H1 (cell line): ENCODE data around the gene ACAD10. TPM values are rescaled to one million over a fixed set of nuclear protein-coding genes. Genes with fewer than 3 reads are reported as not detected.

Experiments
- CTCF ChIA-PET: fragments of 300-600 bp; sonication (Branson Sonifier 250); formaldehyde crosslinking; loops from one replicate; lab custom pipeline; 2021; ENCODE audit not compliant: partially characterized antibody; lab: Charles Lee
- POLR2A ChIA-PET: fragments of 300-600 bp; sonication (Branson Sonifier 250); formaldehyde crosslinking; loops from one replicate; lab custom pipeline; 2021; ENCODE audit warnings: inconsistent platforms; ENCODE audit not compliant: partially characterized antibody; lab: Charles Lee
- DNase-seq, 2 experiments: peaks; one replicate each; pipeline versions ENCODE4 v3.0.0 to v3.0.0-alpha.2; 2010 to 2022; ENCODE audit warnings: low spot score in 2 of 2, low read depth in 1 of 2, mixed read lengths in 1 of 2
- FAIRE-seq: peaks from 2 replicates; lab custom pipeline; 2011; peaks lifted over from hg19 to GRCh38; lab: Jason Lieb, UNC
- H2AFZ ChIP-seq: 2 replicates; pipeline ENCODE4 v1.8.1; 2012; ENCODE audit warnings: low read length, inconsistent platforms
- H2AK5ac ChIP-seq: 2 replicates; pipeline ENCODE4 v1.6.1; 2013; ENCODE audit warnings: low read depth, low read length
- H2BK120ac ChIP-seq: replicated peaks from 2 replicates; pipeline ENCODE3; 2013; ENCODE audit warnings: low read depth, low read length, inconsistent platforms
- H2BK12ac ChIP-seq: 2 replicates; pipeline ENCODE4 v1.6.1; 2013; ENCODE audit warnings: low read depth, low read length
- H2BK15ac ChIP-seq: 2 replicates; pipeline ENCODE4 v1.6.1; 2013; ENCODE audit warnings: low read length
- H2BK20ac ChIP-seq: 2 replicates; pipeline ENCODE4 v1.6.1; 2013; ENCODE audit warnings: low read length
- H2BK5ac ChIP-seq: 2 replicates; pipeline ENCODE4 v1.6.1; 2013; ENCODE audit warnings: low read depth, low read length
- H3K14ac ChIP-seq: 2 replicates; pipeline ENCODE4 v1.6.1; 2013; ENCODE audit warnings: inconsistent platforms; ENCODE audit not compliant: insufficient read length
- H3K18ac ChIP-seq: 2 replicates; pipeline ENCODE4 v1.6.1; 2013; ENCODE audit warnings: low read length; ENCODE audit errors: extremely low read depth
- H3K23ac ChIP-seq: 2 replicates; pipeline ENCODE4 v1.6.1; 2013; ENCODE audit warnings: inconsistent platforms; ENCODE audit not compliant: insufficient read length
- H3K23me2 ChIP-seq: 2 replicates; pipeline ENCODE4 v1.6.1; 2013; ENCODE audit warnings: low read depth, low read length
- H3K27ac ChIP-seq: 2 replicates; pipeline ENCODE4 v1.6.1; 2011; ENCODE audit warnings: low read depth, low read length, inconsistent platforms
- H3K27me3 ChIP-seq, 4 experiments: replicated peaks in 1 of 4; 1 replicate in 1 of 4; 2 replicates in 3 of 4; pipeline versions ENCODE4 v1.6.1 to v1.8.1; 2011 to 2013; ENCODE audit warnings: low read length in 3 of 4, mild to moderate bottlenecking in 3 of 4, inconsistent platforms in 2 of 4, mixed read lengths in 2 of 4, moderate library complexity in 1 of 4; ENCODE audit not compliant: control insufficient read depth in 3 of 4, insufficient read depth in 3 of 4; ENCODE audit errors: extremely low read depth in 1 of 4
- H3K36me3 ChIP-seq, 4 experiments: 2 replicates each; pipeline versions ENCODE4 v1.6.1 to v1.8.1; 2011 to 2013; ENCODE audit warnings: mild to moderate bottlenecking in 4 of 4, low read length in 3 of 4, moderate library complexity in 2 of 4, control low read depth in 1 of 4, inconsistent platforms in 1 of 4; ENCODE audit not compliant: insufficient read depth in 4 of 4, control insufficient read depth in 2 of 4
- H3K4ac ChIP-seq: replicated peaks from 2 replicates; pipeline ENCODE3; 2013; ENCODE audit warnings: low read length, low read depth, mixed read lengths, inconsistent platforms; ENCODE audit not compliant: insufficient read length
- H3K4me1 ChIP-seq, 4 experiments: replicated peaks in 1 of 4; 1 replicate in 1 of 4; 2 replicates in 3 of 4; pipeline versions ENCODE4 v1.6.1 to v1.8.1; 2011 to 2013; ENCODE audit warnings: low read length in 3 of 4, inconsistent platforms in 2 of 4, mixed read lengths in 1 of 4; ENCODE audit not compliant: insufficient read depth in 4 of 4, control insufficient read depth in 3 of 4
- H3K4me2 ChIP-seq, 2 experiments: 2 replicates each; pipeline versions ENCODE4 v1.6.1 to v1.8.1; 2011 to 2013; ENCODE audit warnings: low read depth in 2 of 2, low read length in 2 of 2, control low read depth in 1 of 2, inconsistent platforms in 1 of 2, mild to moderate bottlenecking in 1 of 2; ENCODE audit not compliant: insufficient read depth in 1 of 2
- H3K4me3 ChIP-seq, 4 experiments: fragments of 200-600, 300-600 bp in 1 of 4; sonication (generic), shearing (Covaris generic), sonication (Bioruptor Twin) in 1 of 4; 2 replicates each; pipeline versions ENCODE4 v1.5.1 to v1.8.1; 2011 to 2016; ENCODE audit warnings: low read length in 4 of 4, low read depth in 3 of 4, control low read depth in 2 of 4, inconsistent platforms in 2 of 4, mild to moderate bottlenecking in 2 of 4, mixed read lengths in 1 of 4, moderate library complexity in 1 of 4; ENCODE audit not compliant: insufficient read depth in 2 of 4; ENCODE audit errors: extremely low read depth in 1 of 4
- H3K56ac ChIP-seq: replicated peaks from 2 replicates; pipeline ENCODE3; 2013; ENCODE audit warnings: low read depth, mild to moderate bottlenecking, mixed read lengths, low read length, inconsistent platforms; ENCODE audit not compliant: insufficient read length
- H3K79me1 ChIP-seq: 2 replicates; pipeline ENCODE4 v1.6.1; 2013; ENCODE audit warnings: low read depth, low read length, control low read depth
- H3K79me2 ChIP-seq, 2 experiments: 2 replicates each; pipeline versions ENCODE4 v1.6.1 to v1.8.1; 2012 to 2013; ENCODE audit warnings: low read length in 2 of 2, mild to moderate bottlenecking in 2 of 2, inconsistent platforms in 1 of 2; ENCODE audit not compliant: insufficient read depth in 2 of 2, control insufficient read depth in 1 of 2
- H3K9ac ChIP-seq, 4 experiments: replicated peaks in 1 of 4; 1 replicate in 1 of 4; 2 replicates in 3 of 4; pipeline versions ENCODE4 v1.6.1 to v1.8.1; 2011 to 2013; ENCODE audit warnings: low read depth in 3 of 4, low read length in 3 of 4, control low read depth in 2 of 4, mild to moderate bottlenecking in 2 of 4, moderate library complexity in 2 of 4, inconsistent platforms in 1 of 4; ENCODE audit errors: extremely low read depth in 1 of 4
- H3K9me3 ChIP-seq, 2 experiments: 2 replicates each; pipeline versions ENCODE4 v1.6.1 to v1.8.1; 2012 to 2013; ENCODE audit warnings: mild to moderate bottlenecking in 2 of 2, moderate library complexity in 2 of 2, control low read depth in 1 of 2, inconsistent platforms in 1 of 2, low read depth in 1 of 2, low read length in 1 of 2, mixed read lengths in 1 of 2; ENCODE audit not compliant: insufficient read depth in 2 of 2
- H4K20me1 ChIP-seq, 2 experiments: replicated peaks in 1 of 2; 2 replicates each; pipeline versions ENCODE3 to v1.8.1; 2011 to 2013; ENCODE audit warnings: inconsistent platforms in 2 of 2, low read length in 2 of 2, mild to moderate bottlenecking in 1 of 2; ENCODE audit not compliant: insufficient read depth in 2 of 2, control insufficient read depth in 1 of 2
- H4K5ac ChIP-seq: 2 replicates; pipeline ENCODE4 v1.6.1; 2013; ENCODE audit warnings: low read length, low read depth, mixed read lengths, inconsistent platforms; ENCODE audit not compliant: insufficient read length
- H4K8ac ChIP-seq: 2 replicates; pipeline ENCODE4 v1.8.0; 2013; ENCODE audit warnings: mild to moderate bottlenecking, moderate library complexity, low read length, inconsistent platforms; ENCODE audit not compliant: insufficient read depth; ENCODE audit errors: extremely low read depth
- H4K91ac ChIP-seq: replicated peaks from 2 replicates; pipeline ENCODE3; 2013; ENCODE audit warnings: low read length, mixed read lengths, inconsistent platforms; ENCODE audit not compliant: insufficient read length
- CREB1 ChIP-seq: IDR thresholded peaks from 2 replicates; pipeline ENCODE4 v1.6.1; 2012; ENCODE audit warnings: inconsistent platforms
- EZH2 ChIP-seq: fragments of 200-600 bp; sonication (generic); IDR thresholded peaks from 2 replicates; pipeline ENCODE4 v1.7.1; 2012; ENCODE audit warnings: low read depth, mild to moderate bottlenecking, moderate library complexity, low read length, inconsistent platforms; ENCODE audit not compliant: severe bottlenecking
- HDAC6 ChIP-seq: IDR thresholded peaks from one replicate; pipeline ENCODE4 v1.7.1; 2012; ENCODE audit warnings: low read depth, mild to moderate bottlenecking, inconsistent platforms, low read length, moderate library complexity
- POU5F1 ChIP-seq: IDR thresholded peaks from 2 replicates; pipeline ENCODE4 v1.6.1; 2011; ENCODE audit warnings: low read depth, mild to moderate bottlenecking, low read length, moderate library complexity
- RXRA ChIP-seq: IDR thresholded peaks from 2 replicates; pipeline ENCODE4 v1.6.1; 2011; ENCODE audit warnings: low read depth, mild to moderate bottlenecking, low read length, moderate library complexity; ENCODE audit not compliant: insufficient read depth
- SAP30 ChIP-seq: fragments of 300-600 bp; sonication (generic); IDR thresholded peaks from 2 replicates; pipeline ENCODE4 v1.7.1; 2012; ENCODE audit warnings: low read length, moderate library complexity, mild to moderate bottlenecking, inconsistent platforms; ENCODE audit not compliant: insufficient read depth, insufficient replicate concordance
- SIN3A ChIP-seq, 2 experiments: IDR thresholded peaks in 1 of 2; conservative IDR thresholded peaks in 1 of 2; 2 replicates each; pipeline ENCODE4 v1.6.1; 2011 to 2012; ENCODE audit warnings: low read length in 2 of 2, improper control_type of control experiment in 1 of 2, low read depth in 1 of 2, mild to moderate bottlenecking in 1 of 2
- SIRT6 ChIP-seq: IDR thresholded peaks from one replicate; pipeline ENCODE4 v1.7.1; 2012; ENCODE audit warnings: low read length, inconsistent platforms
- SIX5 ChIP-seq: IDR thresholded peaks from 2 replicates; pipeline ENCODE4 v1.6.1; 2011; ENCODE audit warnings: mild to moderate bottlenecking, low read depth, low read length
- SP1 ChIP-seq: IDR thresholded peaks from 2 replicates; pipeline ENCODE4 v1.6.1; 2011; ENCODE audit warnings: low read depth, low read length
- TAF7 ChIP-seq: optimal IDR thresholded peaks from 2 replicates; pipeline ENCODE3; 2011; ENCODE audit warnings: low read depth, mild to moderate bottlenecking, inconsistent platforms, low read length, moderate library complexity, borderline replicate concordance
- WGBS, 2 experiments: shearing (Covaris generic) in 1 of 2; methylation state at CpG; one replicate each; pipeline versions ENCODE4 v1.1.6 to v1.1.7; 2013 to 2015; ENCODE audit warnings: low lambda C conversion rate in 2 of 2, mixed read lengths in 2 of 2, inconsistent platforms in 1 of 2, low coverage in 1 of 2, missing lambda C conversion rate in 1 of 2; ENCODE audit not compliant: insufficient replicate concordance in 2 of 2, insufficient coverage in 1 of 2, insufficient read length in 1 of 2; ENCODE audit errors: extremely low coverage in 1 of 2, missing lambda C conversion rate in 1 of 2; 5-methylcytosine and 5-hydroxymethylcytosine counted together
- polyA plus RNA-seq, 7 experiments: library from polyadenylated mRNA; depleted of rRNA in 3 of 7; stranded (reverse) in 5 of 7; unstranded in 2 of 7; fragments of >200 nt in 5 of 7; fragments of 200-250 nt in 2 of 7; gene quantifications; 1 replicate in 5 of 7; 2 replicates in 1 of 7; 4 replicates in 1 of 7; pipeline versions ENCODE4 v1.2.1 to v1.2.3, GENCODE V29; 2011 to 2013; ENCODE audit warnings: missing spikeins in 2 of 7, mixed read lengths in 2 of 7
- total RNA-seq: library from RNA; stranded (reverse); fragmentation: NEBNext Ultra II Directional; extraction: Animal tissue kit (Norgen Biotek cat#: 25700); gene quantifications from 2 replicates; pipeline ENCODE4 v1.2.1, GENCODE V29; 2021
- TF ChIP-seq, protein P1 (sequence below), 3 experiments: IDR thresholded peaks; 1 replicate in 2 of 3; 2 replicates in 1 of 3; pipeline versions ENCODE4 v1.5.1 to v1.6.1; 2011; ENCODE audit warnings: low read length in 3 of 3, mild to moderate bottlenecking in 3 of 3, inconsistent platforms in 2 of 3, low read depth in 1 of 3, moderate library complexity in 1 of 3; ENCODE audit not compliant: insufficient read depth in 1 of 3; ENCODE audit errors: control extremely low read depth in 1 of 3

The ACAD10 gene
- total and polyA plus RNA-seq, 2 of the 8 experiments (the other 6 are each of a cell fraction or from before 2014, with no cell fraction given): 17.3 to 23.3 TPM

DNA sequence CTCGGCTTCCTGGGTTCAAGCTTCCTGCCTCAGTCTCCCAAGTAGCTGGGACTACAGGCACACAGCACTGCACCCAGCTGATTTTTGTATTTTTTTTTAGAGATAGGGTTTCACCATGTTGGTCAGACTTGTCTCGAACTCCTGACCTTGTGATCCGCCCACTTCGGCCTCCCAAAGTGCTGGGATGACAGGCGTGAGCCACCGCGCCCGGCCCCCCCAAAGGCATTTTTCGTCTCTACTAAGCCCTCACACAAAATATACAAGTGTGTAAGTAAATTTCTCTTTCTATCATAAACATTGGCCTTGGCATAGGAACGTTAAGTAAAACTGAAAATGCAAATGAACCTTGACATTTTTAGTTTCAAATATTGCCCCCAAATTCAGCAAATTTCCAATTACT, 2.1 kb downstream of the ACAD10 start:
- Histone ChIP-seq H3K23ac (no peak overlapping the region), H4K20me1 (peaks cover 0 to 2% of the 10 kb centered on the region in 2 experiments), H3K4me1 (peaks cover 0 to 8% (median 0%) of the 10 kb centered on the region in 4 experiments; a peak in 2 of 7 replicates), H3K79me1 (peaks cover 3% of the 10 kb centered on the region), H2BK15ac (no peak overlapping the region), H3K4me3 (no peak overlapping the region), H3K4ac (no peak overlapping the region), H3K27ac (no peak overlapping the region), H3K9ac (no peak overlapping the region), H3K4me2 (no peak overlapping the region), H3K9me3 (no peaks in the 10 kb centered on the region), H2AFZ (no peak overlapping the region), H4K5ac (no peak overlapping the region), H2AK5ac (no peak overlapping the region), H3K79me2 (peaks cover 7 to 30% of the 10 kb centered on the region in 2 experiments), H3K23me2 (peaks cover 9% of the 10 kb centered on the region), H3K56ac (no peak overlapping the region), H3K27me3 (no peaks in the 10 kb centered on the region), H4K8ac (no peak overlapping the region), H2BK120ac (no peak overlapping the region), H3K36me3 (peaks cover 0 to 3% (median under 1%) of the 10 kb centered on the region in 4 experiments; a peak in 3 of 8 replicates), H2BK12ac (no peak overlapping the region), H2BK5ac (no peak overlapping the region), H2BK20ac (no peak overlapping the region), H3K18ac (no peak overlapping the region), H4K91ac (no peak overlapping the region), H3K14ac (no peak overlapping the region)
- FAIRE-seq: no peak
- ChIA-PET CTCF (interaction anchor here (0.6 to 1.0 kb wide), 2 partner anchors 101 to 1135 kb away, joined by 3 to 4 read pairs; no protein-coding TSS in a partner anchor), POLR2A (no interaction called here)
- DNase-seq: no peak
- WGBS, 2 experiments: 96% methylated on average over 10 of the region's 10 CpGs; no CpG with 5 or more reads in 1 of the 2 experiments
- no peak for TF ChIP-seq SIN3A (conservative IDR thresholded peaks at IDR 0.05 in 1 of 2, IDR thresholded peaks at IDR 0.05 in 1 of 2; ENCODE audit: low read depth in 1 of 2, low read length in 2 of 2)
- TF ChIP-seq RXRA: no peak
- no peak for TF ChIP-seq POU5F1
- no peak for TF ChIP-seq HDAC6
- no peak for TF ChIP-seq SAP30
- TF ChIP-seq SIRT6: no peak
- no peak for TF ChIP-seq TAF7
- no peak for TF ChIP-seq SP1
- TF ChIP-seq CREB1: no peak
- TF ChIP-seq, protein P1, sequence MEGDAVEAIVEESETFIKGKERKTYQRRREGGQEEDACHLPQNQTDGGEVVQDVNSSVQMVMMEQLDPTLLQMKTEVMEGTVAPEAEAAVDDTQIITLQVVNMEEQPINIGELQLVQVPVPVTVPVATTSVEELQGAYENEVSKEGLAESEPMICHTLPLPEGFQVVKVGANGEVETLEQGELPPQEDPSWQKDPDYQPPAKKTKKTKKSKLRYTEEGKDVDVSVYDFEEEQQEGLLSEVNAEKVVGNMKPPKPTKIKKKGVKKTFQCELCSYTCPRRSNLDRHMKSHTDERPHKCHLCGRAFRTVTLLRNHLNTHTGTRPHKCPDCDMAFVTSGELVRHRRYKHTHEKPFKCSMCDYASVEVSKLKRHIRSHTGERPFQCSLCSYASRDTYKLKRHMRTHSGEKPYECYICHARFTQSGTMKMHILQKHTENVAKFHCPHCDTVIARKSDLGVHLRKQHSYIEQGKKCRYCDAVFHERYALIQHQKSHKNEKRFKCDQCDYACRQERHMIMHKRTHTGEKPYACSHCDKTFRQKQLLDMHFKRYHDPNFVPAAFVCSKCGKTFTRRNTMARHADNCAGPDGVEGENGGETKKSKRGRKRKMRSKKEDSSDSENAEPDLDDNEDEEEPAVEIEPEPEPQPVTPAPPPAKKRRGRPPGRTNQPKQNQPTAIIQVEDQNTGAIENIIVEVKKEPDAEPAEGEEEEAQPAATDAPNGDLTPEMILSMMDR (IDR thresholded peaks at IDR 0.05; ENCODE audit: control extremely low read depth in 1 of 3, insufficient read depth in 1 of 3, low read depth in 1 of 3, low read length in 3 of 3): no peak
- no peak for TF ChIP-seq EZH2
- TF ChIP-seq SIX5: no peak
